ENCODE data around the gene PRR5L.

Gene PRR5L

DNA sequence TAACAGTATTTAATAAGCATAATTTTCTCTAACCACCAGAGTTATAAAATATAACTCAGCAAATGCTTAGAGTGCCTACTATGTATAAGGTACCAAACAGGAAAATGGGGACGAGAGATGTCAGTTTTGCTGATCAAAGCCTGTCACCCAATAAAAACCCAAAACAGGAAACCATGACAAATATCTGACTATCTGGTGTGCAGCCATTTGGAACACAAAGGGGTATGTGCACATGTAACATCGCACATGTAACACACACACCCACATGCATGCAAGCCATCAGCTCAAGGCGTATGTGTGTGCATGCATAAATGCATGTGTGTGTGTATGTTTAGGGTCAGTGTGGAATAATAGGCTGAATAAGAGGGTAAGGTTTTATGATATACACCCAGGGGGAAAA is 64.2 kb downstream of the PRR5L start:
- no peak for DNase-seq (ENCODE audit: low read depth)

DNA sequence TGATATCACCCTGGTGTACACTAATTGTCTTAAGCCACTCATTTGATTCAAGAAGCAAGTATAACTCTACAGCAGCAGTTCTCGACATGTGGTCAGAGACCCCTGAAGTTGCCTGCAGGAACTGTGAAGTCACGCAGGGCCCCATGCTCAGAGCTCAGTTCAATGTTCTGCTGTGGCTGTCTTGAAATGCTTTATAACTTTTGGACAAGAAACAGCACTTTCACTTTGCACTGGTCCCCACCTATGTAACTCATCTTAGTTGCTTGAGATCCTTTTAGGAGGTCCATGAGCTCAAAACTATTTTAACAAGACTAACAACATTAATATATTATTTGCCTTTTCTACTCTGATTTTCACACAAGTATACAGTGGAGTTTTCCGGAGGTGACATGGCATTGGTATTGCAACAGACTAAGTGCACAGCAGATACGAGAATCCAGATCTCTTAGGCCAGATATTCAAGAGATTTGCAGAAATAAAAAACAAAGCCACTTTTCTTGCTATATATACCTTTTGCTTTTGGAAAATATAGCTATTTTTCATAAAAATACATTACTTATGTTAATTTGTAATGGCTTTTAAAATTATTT is 64.8 kb downstream of the PRR5L start:
- DNase-seq (ENCODE audit: low read depth), result no peak

DNA sequence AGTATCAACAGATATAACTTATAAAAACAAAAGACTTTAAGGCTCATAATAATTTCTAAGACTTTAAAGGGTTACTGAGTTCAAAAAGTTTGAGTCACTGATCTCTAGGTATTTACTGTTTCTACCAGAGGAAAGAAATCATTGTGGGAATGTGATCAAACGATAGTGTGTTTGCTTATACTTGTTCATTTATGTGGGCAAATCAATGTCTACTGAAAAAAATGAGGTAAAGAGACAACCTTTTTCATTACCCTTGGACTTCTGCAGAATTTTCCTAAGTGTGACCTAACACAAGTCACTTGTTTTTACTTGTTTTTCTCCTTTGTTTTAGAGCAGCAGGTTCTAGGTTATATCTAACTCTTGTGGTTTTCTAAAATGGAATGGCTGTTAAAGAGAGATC is 65.4 kb downstream of the PRR5L start:
- DNase-seq (ENCODE audit: low read depth), result no peak

DNA sequence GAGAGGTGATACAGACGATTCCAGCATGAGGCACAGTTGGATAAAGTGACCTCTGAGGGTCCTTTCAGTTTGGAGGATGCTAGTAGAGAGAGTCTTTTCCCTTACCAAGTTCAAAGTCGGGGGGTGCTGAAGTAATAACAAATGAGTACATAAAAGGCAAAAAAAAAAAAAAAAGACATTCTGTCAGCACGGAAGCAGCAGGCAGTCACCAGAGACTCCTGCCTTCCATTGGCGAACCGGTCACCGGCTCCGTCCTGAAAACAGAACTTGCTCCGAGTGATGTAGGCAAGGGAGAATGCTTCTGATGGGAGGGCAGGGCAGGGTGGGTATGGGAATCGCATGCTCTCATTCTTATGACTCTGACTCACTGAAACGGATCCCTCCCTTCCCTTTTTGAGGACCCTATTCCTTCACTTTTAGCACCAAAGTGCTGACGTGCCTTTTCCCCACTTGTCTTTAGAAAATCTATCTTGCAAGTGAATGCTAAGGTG is 65.9 kb downstream of the PRR5L start:
- no peak for DNase-seq (ENCODE audit: low read depth)

DNA sequence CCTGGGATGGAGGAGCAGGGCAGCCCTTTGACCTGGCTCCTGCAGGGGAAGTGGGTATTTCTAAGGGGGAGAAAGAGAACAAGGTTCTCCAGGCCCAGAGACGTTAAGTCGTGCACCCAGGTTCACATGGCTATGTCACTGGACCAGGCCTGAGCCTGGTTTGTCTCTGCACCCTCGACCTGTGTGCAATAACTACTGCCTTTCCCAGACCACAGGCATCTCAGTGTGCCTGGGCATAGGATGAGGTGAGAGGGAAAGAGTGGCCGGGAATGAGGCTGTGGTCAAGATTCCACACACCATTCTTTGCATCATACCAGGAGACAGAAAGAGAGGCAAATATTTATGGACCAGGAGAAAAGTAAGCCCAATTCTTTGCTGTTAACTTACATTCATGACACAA is 66.8 kb downstream of the PRR5L start:
- no peak for DNase-seq (ENCODE audit: low read depth)

DNA sequence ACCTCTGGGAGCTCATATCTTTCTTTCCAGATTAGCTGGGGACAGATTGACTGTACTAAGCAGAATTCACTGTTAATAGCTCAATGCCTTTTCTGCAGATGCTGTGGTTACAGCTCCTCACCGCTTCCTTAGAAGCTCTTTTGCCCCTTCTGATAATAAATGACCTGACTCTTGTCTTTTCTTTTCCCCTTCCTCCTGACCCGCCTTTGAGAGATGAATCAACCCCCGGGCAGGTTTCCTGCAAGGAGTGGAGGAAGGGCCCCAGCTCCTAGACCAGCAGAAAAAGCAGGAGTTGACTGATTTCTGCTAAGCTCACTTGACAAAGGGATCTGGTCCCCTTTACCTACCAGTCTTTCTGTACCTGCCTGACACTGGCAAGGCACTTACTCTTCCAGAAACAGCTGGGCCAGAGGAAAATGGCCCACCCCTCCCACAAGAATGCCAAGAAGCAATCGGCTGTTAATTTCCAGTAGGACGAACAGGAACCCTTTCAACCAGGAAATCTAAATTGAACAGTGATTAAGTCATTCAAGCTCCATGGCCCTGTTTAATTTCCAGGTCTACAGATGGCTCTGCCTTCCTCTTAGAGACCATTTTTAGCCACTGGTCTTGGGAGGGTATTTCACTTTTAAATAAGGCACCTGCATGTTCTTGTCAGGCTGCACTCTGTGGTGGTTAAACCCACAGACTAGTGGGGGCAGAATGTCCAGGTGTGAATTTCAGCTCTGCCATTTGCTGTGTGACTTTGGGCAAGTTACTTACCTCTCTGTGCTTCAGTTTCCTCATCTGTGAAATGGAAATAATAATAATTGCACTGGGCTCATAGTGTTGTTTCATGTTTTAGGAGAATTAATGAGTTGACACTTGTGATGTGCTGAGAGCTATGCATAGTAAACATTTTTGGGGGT is 67.5 kb downstream of the PRR5L start:
- DNase-seq (ENCODE audit: low read depth), result no peak

DNA sequence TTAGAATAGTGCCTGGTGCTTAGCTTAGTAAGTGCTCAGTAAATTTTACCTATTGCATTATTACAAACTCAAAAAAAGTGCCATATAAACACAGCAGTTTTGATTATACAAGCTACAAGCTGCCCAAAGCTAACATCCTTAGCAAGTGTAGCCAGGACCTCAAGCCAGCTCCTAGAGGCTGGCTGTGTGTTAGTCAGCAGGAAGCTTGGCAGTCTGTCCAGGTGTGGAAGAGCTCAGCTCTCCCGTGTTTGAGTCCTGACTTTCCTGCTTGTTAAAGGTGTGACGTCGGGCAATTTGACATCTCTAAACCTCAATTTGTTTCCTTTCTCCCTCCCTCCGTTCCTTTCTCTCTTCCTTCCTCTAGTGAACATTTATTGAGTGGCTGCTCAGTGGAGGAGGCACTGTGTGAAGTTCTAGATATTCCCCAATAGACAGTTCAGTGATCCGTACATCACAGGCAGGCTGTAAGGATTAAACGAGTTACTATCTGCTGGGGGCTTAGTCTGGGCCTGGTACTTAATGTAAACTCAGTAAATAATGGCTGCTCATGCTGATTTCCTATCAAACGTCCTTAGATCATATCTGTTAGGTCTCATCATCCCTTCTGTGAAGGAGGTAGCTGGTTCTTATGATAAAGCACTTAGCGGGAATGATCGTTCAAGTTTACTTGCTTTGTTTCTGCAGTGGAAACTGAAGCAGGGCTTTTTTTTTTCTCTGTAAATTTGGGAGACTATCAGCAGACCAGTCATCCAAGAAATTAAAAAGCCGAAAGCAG is 68.7 kb downstream of the PRR5L start:
- DNase-seq (ENCODE audit: low read depth), result no peak

DNA sequence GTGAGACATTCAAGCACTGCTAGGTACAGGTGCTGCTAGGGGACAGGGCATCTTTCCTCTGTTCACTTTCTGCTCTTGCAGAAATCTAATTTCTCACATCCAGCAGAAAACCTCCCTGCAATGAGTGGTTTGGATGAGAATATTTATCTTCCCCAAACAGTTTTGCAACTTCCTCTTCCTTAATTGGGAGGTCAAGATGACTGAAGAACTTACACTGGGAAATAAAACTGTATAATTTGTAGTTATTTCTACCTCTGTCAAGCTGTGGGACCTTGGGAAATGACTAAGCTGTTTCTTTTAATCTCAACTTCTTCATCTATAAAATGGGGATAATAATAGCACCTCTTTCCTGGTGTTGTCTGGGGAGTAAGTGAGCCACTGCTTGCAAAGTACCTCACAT is 69.8 kb downstream of the PRR5L start:
- DNase-seq (ENCODE audit: low read depth), result no peak

DNA sequence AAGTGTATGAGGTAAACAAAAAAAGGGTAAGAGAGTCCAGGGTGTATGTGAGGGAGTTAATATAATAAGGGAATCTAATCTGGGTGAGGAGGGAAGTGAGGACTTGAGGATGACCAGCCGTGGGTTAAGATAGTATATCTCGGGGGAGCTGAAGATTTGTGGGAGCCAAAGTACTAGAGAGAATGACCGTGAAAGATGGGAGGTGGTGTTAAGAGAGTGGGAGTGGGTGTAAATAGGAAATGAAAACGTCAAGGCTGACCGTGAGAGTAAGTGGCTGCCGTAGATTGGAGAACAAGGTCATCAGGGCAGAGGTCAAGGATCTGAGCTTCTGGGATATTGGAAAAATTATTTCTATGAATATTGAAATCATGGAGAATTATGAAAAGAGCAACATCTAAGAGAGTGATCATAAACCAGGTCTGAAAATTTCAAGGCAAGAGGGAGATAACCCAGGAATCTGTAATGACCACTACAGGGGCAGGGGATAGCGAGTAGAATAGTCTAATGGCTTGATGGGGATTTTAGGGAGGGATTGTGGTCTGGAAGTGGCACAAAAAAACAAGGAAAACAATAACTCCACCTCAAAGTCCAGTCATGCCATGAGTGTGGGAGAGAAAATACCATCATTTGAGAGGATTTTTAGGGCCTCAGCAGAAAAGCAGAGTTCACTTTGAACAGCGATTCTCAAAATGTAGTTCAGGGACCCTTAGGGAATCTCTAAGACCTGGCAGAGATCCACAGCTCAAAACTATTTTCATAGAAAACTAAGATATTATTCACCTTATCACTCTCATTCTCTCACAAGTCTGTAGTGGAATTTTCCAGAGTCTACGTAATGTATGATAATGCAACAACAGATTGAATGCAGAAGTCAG is 72.0 kb downstream of the PRR5L start:
- no peak for DNase-seq (ENCODE audit: low read depth)

DNA sequence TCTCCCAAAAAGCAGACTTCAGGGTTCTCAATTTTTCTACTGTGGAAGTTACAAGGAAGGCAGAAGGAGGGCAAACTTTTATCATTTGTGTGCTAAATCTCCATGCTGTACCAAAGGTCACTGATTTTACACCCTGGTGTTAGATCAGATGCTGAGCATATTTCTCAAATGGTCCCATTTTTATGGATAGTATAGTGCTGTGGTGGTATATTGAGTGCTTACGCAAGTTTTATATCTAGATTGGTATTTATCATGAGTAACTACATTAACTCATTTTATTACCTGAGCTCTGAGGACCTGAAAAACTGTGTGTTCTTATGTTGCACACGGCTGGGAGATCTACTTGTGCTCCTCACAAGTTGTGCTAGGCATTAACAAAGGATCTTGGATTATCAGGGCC is 75.1 kb downstream of the PRR5L start:
- no peak for DNase-seq (ENCODE audit: low read depth)

DNA sequence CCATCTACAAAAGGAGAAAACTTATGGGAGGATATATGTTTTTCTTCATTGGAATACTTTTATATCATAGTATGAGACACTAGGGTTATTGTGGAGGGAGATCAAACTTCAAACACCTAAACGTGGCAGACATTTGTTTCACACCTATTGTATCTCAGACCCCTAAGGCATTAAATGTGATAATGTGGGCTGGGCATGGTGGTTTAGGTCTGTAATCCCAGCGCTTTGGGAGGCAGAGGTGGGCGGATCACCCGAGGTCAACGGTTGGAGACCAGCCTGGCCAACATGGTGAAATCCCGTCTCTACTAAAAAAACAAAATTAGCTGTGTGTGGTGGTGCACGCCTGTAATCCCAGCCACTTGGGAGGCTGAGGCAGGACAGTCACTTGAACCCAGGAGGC is 75.5 kb downstream of the PRR5L start:
- DNase-seq (ENCODE audit: low read depth), result no peak

DNA sequence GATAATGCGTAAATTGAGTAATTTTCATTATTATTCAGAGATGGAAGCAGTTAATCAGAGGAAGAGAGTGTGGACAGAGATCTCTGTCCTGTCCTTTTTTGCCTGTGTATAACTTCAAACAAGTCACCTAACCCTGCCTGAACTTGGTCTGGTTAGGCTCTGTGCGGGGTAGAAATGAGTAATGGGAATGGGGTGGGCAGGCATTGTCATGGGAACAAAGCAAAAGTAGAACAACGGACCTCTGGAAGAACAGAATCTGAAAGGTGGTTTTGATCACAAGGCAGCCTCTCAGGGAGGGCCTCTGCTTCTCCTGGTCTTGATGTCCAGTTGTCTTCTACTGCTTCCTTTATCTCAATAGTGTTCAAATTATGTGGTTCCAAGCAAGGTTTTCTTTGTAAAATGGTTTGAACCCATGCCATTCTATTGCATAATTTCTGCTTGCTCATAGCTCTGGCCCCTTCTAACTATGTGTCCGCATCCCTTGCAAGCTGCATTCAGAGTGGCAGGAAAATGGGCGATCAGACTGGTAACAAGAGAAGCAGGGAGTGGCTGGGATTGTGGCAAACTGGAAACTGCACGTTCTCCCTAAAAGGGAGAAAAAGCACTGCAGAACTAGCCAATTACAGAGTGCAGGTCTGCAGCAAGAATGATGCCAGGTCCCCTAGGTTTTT is 76.1 kb downstream of the PRR5L start:
- no peak for DNase-seq (ENCODE audit: low read depth)

DNA sequence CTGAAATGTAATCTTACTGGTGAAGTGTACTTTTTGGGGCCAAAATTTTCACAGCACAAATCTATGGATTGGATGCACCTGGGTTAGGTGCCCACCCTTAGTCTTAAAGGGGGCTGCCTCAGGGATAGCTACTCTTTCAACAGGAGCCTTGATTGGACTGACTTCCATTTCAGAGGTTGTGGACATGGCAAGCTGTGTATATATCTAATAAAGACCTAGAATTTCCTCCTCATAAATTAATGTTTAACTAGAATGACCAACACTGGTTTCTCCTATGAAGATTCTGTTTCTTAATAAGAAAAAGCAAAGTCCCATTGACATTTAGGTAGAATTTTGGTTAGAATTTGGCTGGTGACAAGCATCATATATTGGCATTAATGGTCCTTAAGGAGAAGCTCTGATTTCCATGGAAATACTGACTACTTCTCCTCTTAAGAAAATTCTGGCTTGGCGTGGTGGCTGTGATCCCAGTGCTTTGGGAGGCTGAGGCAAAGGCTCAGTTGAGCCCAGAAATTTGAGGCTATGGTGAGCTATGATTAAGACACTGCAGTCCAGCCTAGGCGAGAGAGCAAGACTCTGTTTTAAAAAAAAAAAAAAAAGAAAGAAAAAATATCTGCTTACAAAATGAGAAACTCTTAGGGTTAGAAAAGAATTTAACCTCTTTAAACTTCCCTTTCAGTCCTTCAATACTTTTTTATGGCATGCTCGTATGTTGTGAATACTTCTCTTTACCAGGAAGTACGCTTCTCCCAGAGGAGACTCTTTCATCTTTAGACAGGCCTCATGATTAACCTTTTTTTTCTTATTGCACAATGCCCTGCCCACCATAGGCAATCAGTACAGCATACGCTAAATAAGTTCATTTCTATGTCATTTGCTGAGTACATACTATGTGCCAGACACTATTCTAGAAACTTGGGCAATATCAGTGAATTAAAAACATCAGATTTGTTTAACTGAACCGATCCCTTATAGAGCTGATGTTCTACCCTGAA is 77.2 kb downstream of the PRR5L start:
- no peak for DNase-seq (ENCODE audit: low read depth)

DNA sequence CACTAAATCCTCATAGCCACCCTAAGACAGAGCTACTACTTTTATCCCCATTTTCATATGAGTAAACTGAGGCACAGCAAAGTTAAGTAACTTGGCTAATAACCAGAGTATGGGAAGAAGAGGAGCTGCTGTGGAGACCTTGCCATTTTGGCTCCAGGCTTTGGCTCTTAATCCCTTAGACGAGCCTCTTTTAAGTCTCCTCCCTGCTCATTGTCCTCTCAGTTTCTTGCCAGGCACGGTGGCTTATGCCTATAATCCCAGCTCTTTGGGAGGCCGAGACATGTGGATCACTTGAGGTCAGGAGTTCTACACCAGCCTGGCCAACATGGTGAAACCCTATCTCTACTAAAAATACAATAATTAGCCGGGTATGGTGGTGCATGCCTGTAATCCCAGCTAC is 78.6 kb downstream of the PRR5L start:
- DNase-seq (ENCODE audit: low read depth), result no peak

DNA sequence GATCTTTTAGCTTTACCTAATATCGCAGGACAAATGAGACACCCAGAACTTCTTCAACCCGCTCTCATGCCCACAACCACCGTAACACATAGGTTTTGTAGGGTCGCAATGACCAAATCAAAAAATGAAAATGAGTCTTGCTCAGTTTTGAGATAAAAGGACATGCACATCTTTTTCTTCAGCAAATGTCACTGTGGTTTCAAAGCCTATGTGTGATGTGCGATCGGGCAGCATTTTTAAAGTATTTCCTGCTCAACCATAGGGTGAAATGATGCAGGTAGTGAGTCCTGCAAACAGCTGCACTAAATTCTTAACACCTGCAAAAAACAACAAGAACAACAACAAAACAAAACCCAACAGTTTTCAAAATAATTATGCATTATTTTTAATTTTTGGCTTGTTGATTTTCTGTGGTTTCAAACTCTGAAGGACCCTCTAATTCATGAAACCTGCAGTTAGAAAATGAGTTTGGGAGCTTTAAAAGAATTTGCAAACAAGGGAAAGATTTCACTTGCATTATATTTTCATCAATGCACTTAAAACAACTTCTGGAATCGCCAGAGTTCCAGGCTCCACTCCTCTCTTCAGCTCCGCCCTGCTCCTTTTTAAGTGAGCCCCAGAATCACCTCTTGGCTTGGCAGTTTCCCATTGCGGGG is 79.4 kb downstream of the PRR5L start:
- DNase-seq (ENCODE audit: low read depth), result no peak

DNA sequence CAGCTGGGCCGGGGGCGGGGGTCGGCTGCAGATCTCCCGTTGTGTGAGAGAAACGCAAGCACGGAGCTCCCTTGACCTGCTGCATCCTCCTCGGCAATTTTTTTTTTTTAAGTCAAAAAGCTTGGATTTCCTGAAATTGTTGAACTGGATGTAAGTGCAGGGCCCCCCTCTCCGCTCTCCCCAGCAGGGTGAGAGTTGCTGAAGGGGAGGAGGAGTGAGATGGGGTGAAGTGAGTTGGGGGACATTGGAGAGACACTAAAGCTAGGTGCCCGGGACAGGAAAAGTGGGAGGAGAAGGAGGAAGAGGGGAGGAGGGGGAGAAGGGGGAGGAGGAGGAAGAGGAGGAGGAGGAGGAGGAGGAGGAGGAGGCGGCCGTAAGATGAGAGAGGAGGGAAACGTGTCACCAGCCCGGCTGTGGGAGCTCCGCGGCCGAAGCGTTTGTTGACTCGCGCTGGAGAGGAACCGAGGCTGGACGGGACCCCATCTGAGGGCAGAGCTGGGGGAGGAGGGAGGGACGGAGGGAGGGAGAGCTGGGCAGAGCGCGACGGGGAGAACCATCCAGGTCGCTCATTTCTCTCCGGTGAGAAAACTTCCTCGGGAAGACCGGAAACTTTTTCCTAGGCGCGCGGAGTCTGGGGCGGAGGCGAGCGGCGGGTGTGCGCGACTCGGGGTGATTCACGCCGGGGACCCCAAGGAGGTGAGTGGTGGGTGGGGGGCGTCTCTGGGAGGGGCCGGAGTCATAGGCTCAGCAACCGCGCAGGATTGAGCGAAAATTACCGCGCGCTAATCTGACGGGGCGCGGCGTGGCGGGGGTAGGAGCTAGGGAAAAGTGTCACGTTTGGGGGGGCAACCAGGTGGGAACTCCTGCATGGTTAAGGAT is 80.2 kb downstream of the PRR5L start:
- DNase-seq (ENCODE audit: low read depth), result no peak

DNA sequence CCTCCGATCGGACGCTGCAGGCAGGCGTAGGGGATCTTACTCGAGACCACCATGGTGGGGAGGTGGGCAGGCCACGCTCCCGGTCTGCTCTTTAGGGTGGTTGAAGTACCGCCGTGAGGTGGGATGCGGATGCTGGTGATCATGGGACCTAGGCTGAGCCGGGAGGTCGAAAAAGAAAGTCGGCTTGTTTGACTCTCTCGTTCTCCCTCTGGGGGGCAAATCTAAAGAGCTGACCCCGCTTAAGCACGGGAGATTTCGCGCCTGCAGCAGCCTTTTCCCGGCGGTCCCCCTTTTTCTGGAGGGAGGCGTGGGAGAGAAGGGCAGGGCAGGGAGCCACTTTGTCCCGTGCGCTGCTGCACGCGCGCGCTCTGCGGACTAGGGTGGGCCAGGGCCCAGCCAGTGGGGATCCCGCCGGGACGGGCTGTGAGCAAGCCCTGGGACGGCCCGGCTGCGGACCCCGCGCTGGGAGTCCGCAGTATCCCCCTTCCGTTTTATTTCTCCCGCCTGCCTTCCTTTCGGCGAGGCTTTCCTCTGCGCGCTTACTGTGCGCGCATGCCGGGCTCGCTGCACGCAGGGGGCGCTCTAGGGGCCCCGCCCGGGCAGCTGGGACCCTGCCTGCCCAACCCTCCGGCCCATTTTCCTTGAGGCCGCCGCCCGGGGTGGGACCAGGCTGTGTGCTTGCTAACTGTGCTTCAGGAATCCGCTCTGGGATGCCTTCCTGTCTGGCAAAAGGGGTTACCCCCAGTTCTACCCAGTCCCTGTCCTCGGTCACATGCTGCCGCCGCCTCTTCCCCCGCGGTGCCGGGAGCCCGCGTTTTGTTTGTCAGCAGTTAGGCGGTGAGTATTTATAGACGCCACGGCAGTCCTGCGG is 81.0 kb downstream of the PRR5L start:
- DNase-seq (ENCODE audit: low read depth), result no peak
